KOPT-K1 (cell line): ENCODE data around the gene HIBCH.
"Not testable (repeated sequence)": the region's sequence is repeated elsewhere in the genome, so short reads cannot be mapped to it uniquely, and the experiment has no call there.

Experiments
- H3K27ac ChIP-seq: fragments of 200-600 bp; sonication (generic); 2 replicates; pipeline ENCODE4 v1.5.1; 2016; ENCODE audit warnings: antibody characterized with exemption, mild to moderate bottlenecking, low read depth, low read length; ENCODE audit not compliant: poor library complexity, severe bottlenecking
- H3K36me3 ChIP-seq: fragments of 200-600 bp; sonication (generic); 2 replicates; pipeline ENCODE4 v1.5.1; 2017; ENCODE audit warnings: antibody characterized with exemption, mild to moderate bottlenecking, low read length, moderate library complexity; ENCODE audit not compliant: insufficient read depth
- H3K9me3 ChIP-seq: fragments of 200-600 bp; sonication (generic); 2 replicates; pipeline ENCODE4 v1.5.1; 2017; ENCODE audit warnings: antibody characterized with exemption, low read length, mild to moderate bottlenecking; ENCODE audit not compliant: insufficient read depth, poor library complexity, severe bottlenecking

HIBCH gene

GRCh38 chr2:190352668-190353536, 33.3 kb upstream of the HIBCH start:
- Histone ChIP-seq H3K27ac (no peak overlapping the region), H3K36me3 (no peaks in the 10 kb centered on the region), H3K9me3 (no peaks in the 10 kb centered on the region)

- no peaks in the 10 kb centered on the region for H3K9me3 ChIP-seq
- H3K36me3 ChIP-seq = no peaks in the 10 kb centered on the region
- no peak overlapping the region for H3K27ac ChIP-seq
Observed at GRCh38 chr2:190351955-190352354, 32.3 kb upstream of the HIBCH start.

- H3K9me3 ChIP-seq = no peaks in the 10 kb centered on the region
- no peak overlapping the region for H3K27ac ChIP-seq
- no peaks in the 10 kb centered on the region for H3K36me3 ChIP-seq
Observed at GRCh38 chr2:190350371-190350770, 30.7 kb upstream of the HIBCH start.

DNA sequence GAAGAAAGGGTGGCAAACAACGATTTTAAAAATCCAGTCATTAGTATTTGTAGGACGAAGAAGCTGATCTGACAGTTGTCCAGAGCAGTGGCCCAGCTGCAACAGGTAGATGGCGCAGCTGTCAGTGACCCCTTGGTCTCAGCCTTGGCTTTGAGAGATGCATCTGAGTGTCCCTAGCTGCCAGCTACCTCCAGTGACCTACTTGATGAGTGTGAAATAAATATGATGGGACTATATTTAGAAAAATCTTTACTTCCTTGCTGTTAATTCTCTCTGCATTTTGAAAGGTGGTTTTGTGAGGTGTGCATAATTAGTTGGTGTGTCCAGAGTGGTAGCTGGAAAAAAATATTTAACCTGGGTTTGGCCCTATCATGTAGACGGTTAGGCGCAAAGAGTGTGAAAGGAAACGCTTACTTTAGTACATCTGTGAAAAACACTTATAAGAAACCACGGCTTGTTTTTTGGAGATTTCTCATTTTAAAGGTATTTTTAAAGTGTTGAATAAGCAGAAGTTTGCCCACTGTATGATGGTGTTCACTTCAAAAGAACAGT, 24.7 kb upstream of the HIBCH start:
- Histone ChIP-seq H3K9me3 (no peaks in the 10 kb centered on the region), H3K27ac (no peak overlapping the region), H3K36me3 (no peaks in the 10 kb centered on the region)

DNA sequence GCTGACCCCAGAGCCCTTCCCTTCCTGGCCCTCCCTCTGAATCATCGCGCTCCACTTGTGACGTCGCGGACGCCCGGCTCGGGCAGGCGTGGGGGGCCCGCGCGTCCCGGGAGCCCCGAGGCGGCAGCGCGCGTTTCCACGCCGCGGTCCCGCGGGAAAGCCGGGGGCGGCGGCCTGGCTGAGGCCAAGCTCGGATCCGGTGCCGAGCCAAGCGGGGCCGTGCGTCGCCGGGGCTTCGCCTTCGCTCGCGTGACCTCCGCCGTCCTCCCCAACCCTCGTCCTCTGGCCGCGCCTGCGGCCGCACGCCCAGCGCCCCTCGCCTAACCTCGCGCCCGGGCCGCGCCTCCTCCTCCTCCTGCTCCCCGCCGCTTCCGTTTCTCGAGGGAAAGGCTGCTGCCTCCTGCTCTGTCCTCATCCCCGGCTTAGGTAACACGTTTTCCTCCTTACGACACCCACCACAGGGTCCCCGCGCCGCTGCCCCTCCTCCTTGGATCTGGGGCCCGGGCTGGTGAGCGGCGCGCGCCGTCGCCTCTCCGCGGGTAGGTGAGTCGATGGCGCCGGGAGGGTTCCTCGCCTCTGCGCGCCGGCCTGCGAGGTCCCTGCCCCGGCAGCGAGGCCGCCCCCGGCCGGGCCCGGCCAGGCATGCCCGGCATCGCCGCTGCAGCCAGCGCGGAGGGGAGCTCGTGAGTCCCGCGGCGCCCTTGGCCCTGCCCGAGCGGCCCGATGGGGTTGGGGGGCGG, 24.1 kb upstream of the HIBCH start, which contains the start of gene INPP1:
INPP1 (plus strand) TSS at position 54 of the 740 bp plus-strand sequence. CDS start 16,514 bp downstream, outside the sequence.
- H3K9me3 ChIP-seq = no peaks in the 10 kb centered on the region
- no peaks in the 10 kb centered on the region for H3K36me3 ChIP-seq
- H3K27ac ChIP-seq = no peak within 1 kb of the TSS

GRCh38 chr2:190343089-190343535, 23.5 kb upstream of the HIBCH start:
- H3K36me3 ChIP-seq = no peaks in the 10 kb centered on the region
- H3K27ac ChIP-seq = no peak overlapping the region
- H3K9me3 ChIP-seq = no peaks in the 10 kb centered on the region

DNA sequence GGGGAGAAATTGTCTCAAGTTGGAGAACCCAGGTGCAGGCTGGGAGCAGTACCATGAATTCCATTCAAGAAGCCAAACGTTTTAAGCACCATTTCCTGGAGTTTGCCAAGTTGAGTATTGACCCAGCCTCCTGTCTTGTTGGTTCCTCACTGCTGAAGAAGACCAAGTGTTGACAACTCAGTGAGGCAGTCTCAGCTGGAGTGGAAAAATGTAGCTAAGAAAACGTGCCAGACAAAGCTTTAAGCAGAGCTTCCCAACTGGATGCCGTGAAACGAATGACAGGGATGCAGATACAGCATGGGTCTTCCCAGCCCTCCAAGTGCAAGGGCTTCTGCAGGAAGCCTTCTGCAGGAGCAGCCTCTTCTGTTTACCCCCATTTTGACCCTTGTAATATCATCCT, 23.0 kb upstream of the HIBCH start:
- H3K36me3 ChIP-seq = no peaks in the 10 kb centered on the region
- H3K9me3 ChIP-seq = no peaks in the 10 kb centered on the region
- H3K27ac ChIP-seq = no peak overlapping the region

- no peak overlapping the region for H3K27ac ChIP-seq
- no peaks in the 10 kb centered on the region for H3K36me3 ChIP-seq
- H3K9me3 ChIP-seq = no peaks in the 10 kb centered on the region
Observed at GRCh38 chr2:190340369-190340768, 20.7 kb upstream of the HIBCH start.

- Histone ChIP-seq H3K27ac (no peak overlapping the region), H3K9me3 (no peaks in the 10 kb centered on the region)
Observed at GRCh38 chr2:190339394-190339793, 19.8 kb upstream of the HIBCH start.

GRCh38 chr2:190338453-190338852, 18.8 kb upstream of the HIBCH start:
- Histone ChIP-seq H3K9me3 (no peaks in the 10 kb centered on the region), H3K27ac (no peak overlapping the region), H3K36me3 (no peaks in the 10 kb centered on the region)

More at GRCh38 chr2:190339394-190339793, 19.8 kb upstream of the HIBCH start:
- H3K36me3 ChIP-seq = no peaks in the 10 kb centered on the region

DNA sequence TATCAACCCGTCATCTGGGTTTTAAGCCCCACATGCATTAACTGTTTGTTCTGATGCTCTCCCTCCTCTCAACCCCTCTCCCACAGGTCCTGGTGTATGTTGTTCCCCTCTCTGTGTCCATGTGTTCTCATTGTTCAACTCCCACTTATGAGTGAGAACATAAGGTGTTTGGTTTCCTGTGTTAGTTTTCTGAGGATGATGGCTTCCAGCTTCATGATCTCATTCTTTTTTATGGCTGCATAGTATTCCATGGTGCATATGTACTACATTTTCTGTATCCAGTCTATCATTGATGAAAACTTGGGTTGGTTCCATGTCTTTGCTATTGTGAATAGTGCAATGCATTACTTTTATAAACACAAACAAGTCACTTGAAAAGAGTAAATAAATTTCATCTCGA, 16.8 kb upstream of the HIBCH start:
- H3K9me3 ChIP-seq = no peaks in the 10 kb centered on the region
- H3K36me3 ChIP-seq = no peaks in the 10 kb centered on the region
- no peak overlapping the region for H3K27ac ChIP-seq

- not testable (repeated sequence) for H3K27ac ChIP-seq, H3K36me3 ChIP-seq, H3K9me3 ChIP-seq
Observed at GRCh38 chr2:190335584-190335983, 16.0 kb upstream of the HIBCH start.

DNA sequence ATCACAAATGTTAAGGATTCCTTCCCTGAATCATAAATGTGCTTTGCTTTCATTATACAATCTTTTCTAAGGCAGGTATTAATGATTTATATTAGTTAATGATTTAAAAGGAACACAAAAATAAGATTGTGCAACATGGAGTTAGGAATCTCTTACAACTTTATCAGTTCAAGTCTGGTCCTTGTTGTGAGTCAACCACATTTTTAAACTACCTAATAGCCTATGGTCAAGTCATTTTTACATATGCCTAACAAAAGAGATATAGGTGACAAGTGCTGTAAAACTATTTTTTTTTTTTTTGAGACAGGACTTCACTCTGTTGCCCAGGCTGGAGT, 15.6 kb upstream of the HIBCH start:
- no peak overlapping the region for H3K27ac ChIP-seq
- H3K9me3 ChIP-seq = no peaks in the 10 kb centered on the region
- H3K36me3 ChIP-seq = no peaks in the 10 kb centered on the region

GRCh38 chr2:190334479-190335224, 15.0 kb upstream of the HIBCH start:
- H3K9me3 ChIP-seq = no peaks in the 10 kb centered on the region
- H3K27ac ChIP-seq = no peak overlapping the region
- no peaks in the 10 kb centered on the region for H3K36me3 ChIP-seq

- H3K36me3 ChIP-seq = no peaks in the 10 kb centered on the region
- no peak overlapping the region for H3K27ac ChIP-seq
- H3K9me3 ChIP-seq = no peaks in the 10 kb centered on the region
Observed at GRCh38 chr2:190333928-190334327, 14.3 kb upstream of the HIBCH start.
